NCI-H2227 (cell line): ENCODE data around the gene RBPMS2.

Source experiments
- DNase-seq: peaks from one replicate; lab custom pipeline; 2025; ENCODE audit not compliant: unreplicated experiment; lab: John Stamatoyannopoulos, UW

The RBPMS2 gene

GRCh38 chr15:64731012-64731804 lies 44.2 kb downstream of the RBPMS2 start:
- DNase-seq = peak; percentile 80

- no peak for DNase-seq
Observed at GRCh38 chr15:64730151-64730550, 45.2 kb downstream of the RBPMS2 start.

GRCh38 chr15:64720188-64720587 lies 55.2 kb downstream of the RBPMS2 start:
- no peak for DNase-seq

GRCh38 chr15:64717735-64718495 lies 57.5 kb downstream of the RBPMS2 start:
- DNase-seq = no peak

- no peak for DNase-seq
Observed at GRCh38 chr15:64717130-64717529, 58.3 kb downstream of the RBPMS2 start.

- DNase-seq = no peak
Observed at GRCh38 chr15:64716452-64716851, 58.9 kb downstream of the RBPMS2 start.

- DNase-seq = no peak
Observed at GRCh38 chr15:64713592-64713991, 61.8 kb downstream of the RBPMS2 start.

- no peak for DNase-seq
Observed at GRCh38 chr15:64712353-64712752, 63.0 kb downstream of the RBPMS2 start.

- DNase-seq = no peak
Observed at GRCh38 chr15:64710676-64711428, 64.5 kb downstream of the RBPMS2 start.

GRCh38 chr15:64706011-64706911 lies 69.1 kb downstream of the RBPMS2 start:
- no peak for DNase-seq

- no peak for DNase-seq
Observed at GRCh38 chr15:64705006-64705405, 70.4 kb downstream of the RBPMS2 start.

- DNase-seq = peak; percentile 24
Observed at GRCh38 chr15:64703632-64703959, 71.8 kb downstream of the RBPMS2 start.

GRCh38 chr15:64702816-64703631 lies 72.4 kb downstream of the RBPMS2 start:
- peak; percentile 94 for DNase-seq

GRCh38 chr15:64701482-64702184 lies 73.8 kb downstream of the RBPMS2 start:
- DNase-seq = no peak

- DNase-seq = no peak
Observed at GRCh38 chr15:64701051-64701450, 74.3 kb downstream of the RBPMS2 start.

GRCh38 chr15:64699751-64700388 lies 75.5 kb downstream of the RBPMS2 start:
- peak; percentile 33 for DNase-seq

GRCh38 chr15:64698823-64699222 lies 76.6 kb downstream of the RBPMS2 start:
- no peak for DNase-seq

- DNase-seq = no peak
Observed at GRCh38 chr15:64697911-64698369, 77.4 kb downstream of the RBPMS2 start.

GRCh38 chr15:64696481-64696880 lies 78.9 kb downstream of the RBPMS2 start:
- DNase-seq = no peak
